OCI-LY3 (cell line): ENCODE results near the gene NEMP2.

Experiments used
- EZH2phosphoT487 ChIP-seq: fragments of 200-600 bp; shearing (Covaris generic); IDR thresholded peaks from 2 replicates; pipeline ENCODE4 v1.6.1; 2018; ENCODE audit warnings: antibody characterized with exemption, mixed run types, low read depth
- TF ChIP-seq, protein P1 (sequence below): fragments of 200-600, 300-600 bp; sonication (generic); IDR thresholded peaks from 2 replicates; pipeline ENCODE4 v1.5.1; 2014; ENCODE audit warnings: antibody characterized with exemption, low read length, low read depth

DNA sequence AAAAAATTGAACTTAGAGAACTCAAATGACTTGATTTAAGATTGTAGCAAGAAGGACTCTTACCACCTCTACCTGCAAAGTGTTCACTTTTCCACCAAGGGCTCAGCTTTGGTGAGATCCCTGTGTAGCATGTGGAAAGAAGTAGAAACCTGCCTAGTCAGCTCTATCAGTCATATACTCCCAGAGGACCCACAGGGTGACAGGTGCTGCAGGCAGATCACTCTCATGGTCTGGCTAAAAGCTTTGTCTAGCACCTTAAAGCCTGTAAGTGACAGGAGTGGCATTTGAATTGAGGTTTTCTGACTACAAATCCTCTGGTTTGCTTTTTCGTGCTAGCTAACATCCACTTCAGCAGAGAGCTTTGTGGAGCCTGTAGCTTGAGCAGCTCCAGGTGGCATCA is 18.7 kb upstream of the NEMP2 start:
- TF ChIP-seq, protein P1, sequence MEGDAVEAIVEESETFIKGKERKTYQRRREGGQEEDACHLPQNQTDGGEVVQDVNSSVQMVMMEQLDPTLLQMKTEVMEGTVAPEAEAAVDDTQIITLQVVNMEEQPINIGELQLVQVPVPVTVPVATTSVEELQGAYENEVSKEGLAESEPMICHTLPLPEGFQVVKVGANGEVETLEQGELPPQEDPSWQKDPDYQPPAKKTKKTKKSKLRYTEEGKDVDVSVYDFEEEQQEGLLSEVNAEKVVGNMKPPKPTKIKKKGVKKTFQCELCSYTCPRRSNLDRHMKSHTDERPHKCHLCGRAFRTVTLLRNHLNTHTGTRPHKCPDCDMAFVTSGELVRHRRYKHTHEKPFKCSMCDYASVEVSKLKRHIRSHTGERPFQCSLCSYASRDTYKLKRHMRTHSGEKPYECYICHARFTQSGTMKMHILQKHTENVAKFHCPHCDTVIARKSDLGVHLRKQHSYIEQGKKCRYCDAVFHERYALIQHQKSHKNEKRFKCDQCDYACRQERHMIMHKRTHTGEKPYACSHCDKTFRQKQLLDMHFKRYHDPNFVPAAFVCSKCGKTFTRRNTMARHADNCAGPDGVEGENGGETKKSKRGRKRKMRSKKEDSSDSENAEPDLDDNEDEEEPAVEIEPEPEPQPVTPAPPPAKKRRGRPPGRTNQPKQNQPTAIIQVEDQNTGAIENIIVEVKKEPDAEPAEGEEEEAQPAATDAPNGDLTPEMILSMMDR = no peak
- no peak for TF ChIP-seq EZH2phosphoT487
